Measurements from ENCODE around the gene IQCH.

GRCh38 chr15:67242708-67243111, 11.9 kb upstream of the IQCH start:
- TF ChIP-seq CTCF (conservative IDR thresholded peaks at IDR 0.05) (no peak), ZFX (IDR thresholded peaks at IDR 0.05) (no peak)
